Adipocyte (in vitro differentiated cells): ENCODE measurements around the gene UBN2.
A peak's percentile ranks its signal among the peaks of the same experiment; 100 is the strongest.
"Not testable (repeated sequence)": the region's sequence is repeated elsewhere in the genome, so short reads cannot be mapped to it uniquely, and the experiment has no call there.

Source experiments
- DNase-seq: peaks from one replicate; pipeline ENCODE4 v3.0.0-alpha.2; 2015; ENCODE audit warnings: low read depth
- H3K27me3 ChIP-seq: replicated peaks from 2 replicates; pipeline ENCODE4 v1.7.0; 2013; ENCODE audit warnings: mild to moderate bottlenecking, low read length, moderate library complexity; ENCODE audit not compliant: control insufficient read depth, insufficient read depth
- H3K36me3 ChIP-seq: 2 replicates; pipeline ENCODE4 v1.7.0; 2013; ENCODE audit warnings: low read length, mild to moderate bottlenecking, moderate library complexity; ENCODE audit not compliant: control insufficient read depth, insufficient read depth, severe bottlenecking
- H3K4me1 ChIP-seq: 2 replicates; pipeline ENCODE4 v1.7.0; 2013; ENCODE audit warnings: mild to moderate bottlenecking, low read length, moderate library complexity; ENCODE audit not compliant: control insufficient read depth, insufficient read depth
- H3K4me3 ChIP-seq: 2 replicates; pipeline ENCODE4 v1.7.0; 2013; ENCODE audit warnings: mild to moderate bottlenecking, low read length, moderate library complexity
- H3K9ac ChIP-seq: 2 replicates; pipeline ENCODE4 v1.7.0; 2013; ENCODE audit warnings: mild to moderate bottlenecking, low read length, moderate library complexity
- H3K9me3 ChIP-seq: 2 replicates; pipeline ENCODE4 v1.7.0; 2013; ENCODE audit warnings: mild to moderate bottlenecking, low read length, moderate library complexity; ENCODE audit not compliant: control insufficient read depth

UBN2 gene

GRCh38 chr7:139212133-139212532, 18.9 kb upstream of the UBN2 start:
- H3K9me3 ChIP-seq, result peaks cover 4% of the 10 kb centered on the region
- no peak for DNase-seq
- H3K4me1 ChIP-seq, result no peaks in the 10 kb centered on the region
- H3K27me3 ChIP-seq, result no peaks in the 10 kb centered on the region
- no peaks in the 10 kb centered on the region for H3K36me3 ChIP-seq
- no peak overlapping the region for H3K9ac ChIP-seq
- H3K4me3 ChIP-seq, result no peak overlapping the region

- not testable (repeated sequence) for H3K9me3 ChIP-seq, H3K9ac ChIP-seq, DNase-seq, H3K36me3 ChIP-seq, H3K4me1 ChIP-seq, H3K4me3 ChIP-seq, H3K27me3 ChIP-seq
Measured at GRCh38 chr7:139213489-139213888, 17.5 kb upstream of the UBN2 start.

GRCh38 chr7:139218173-139218572, 12.9 kb upstream of the UBN2 start:
- Histone ChIP-seq H3K9me3 (no peaks in the 10 kb centered on the region), H3K4me3 (no peak overlapping the region), H3K36me3 (no peaks in the 10 kb centered on the region), H3K27me3 (no peaks in the 10 kb centered on the region), H3K4me1 (no peaks in the 10 kb centered on the region), H3K9ac (no peak overlapping the region)
- DNase-seq, result no peak

DNA sequence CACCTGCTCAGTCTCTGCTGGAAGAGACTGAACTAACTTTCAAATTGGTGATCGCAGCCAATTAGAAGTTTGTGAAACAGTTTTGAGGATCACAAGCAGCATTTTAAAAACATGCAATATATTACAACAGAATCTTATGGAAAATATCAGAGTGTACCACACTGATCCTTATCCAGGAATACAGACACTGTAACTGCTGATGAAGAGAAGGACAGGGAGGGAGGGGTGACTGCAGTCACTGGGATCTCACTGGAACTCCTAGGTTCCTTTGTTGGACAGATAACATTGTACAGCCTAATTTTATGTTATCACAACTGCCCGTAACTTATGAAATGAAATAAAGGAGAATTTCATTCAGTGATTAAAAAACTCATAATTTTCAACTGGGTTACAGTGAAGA, 6.8 kb upstream of the UBN2 start:
- DNase-seq, result no peak
- no peaks in the 10 kb centered on the region for H3K36me3 ChIP-seq
- no peaks in the 10 kb centered on the region for H3K9me3 ChIP-seq
- no peaks in the 10 kb centered on the region for H3K27me3 ChIP-seq
- H3K9ac ChIP-seq, result no peak overlapping the region
- no peak overlapping the region for H3K4me3 ChIP-seq
- H3K4me1 ChIP-seq, result no peaks in the 10 kb centered on the region

GRCh38 chr7:139224836-139225235, 6.2 kb upstream of the UBN2 start:
- H3K27me3 ChIP-seq, H3K4me1 ChIP-seq, DNase-seq, H3K9me3 ChIP-seq, H3K36me3 ChIP-seq, H3K9ac ChIP-seq, H3K4me3 ChIP-seq: not testable (repeated sequence)

- not testable (repeated sequence) for H3K36me3 ChIP-seq, H3K4me3 ChIP-seq, H3K27me3 ChIP-seq, H3K4me1 ChIP-seq, H3K9ac ChIP-seq, H3K9me3 ChIP-seq, DNase-seq
Measured at GRCh38 chr7:139225286-139226157, 5.5 kb upstream of the UBN2 start.

GRCh38 chr7:139226158-139226515, 4.9 kb upstream of the UBN2 start:
- H3K27me3 ChIP-seq, H3K4me3 ChIP-seq, H3K9ac ChIP-seq, H3K4me1 ChIP-seq, H3K9me3 ChIP-seq, H3K36me3 ChIP-seq, DNase-seq: not testable (repeated sequence)

DNA sequence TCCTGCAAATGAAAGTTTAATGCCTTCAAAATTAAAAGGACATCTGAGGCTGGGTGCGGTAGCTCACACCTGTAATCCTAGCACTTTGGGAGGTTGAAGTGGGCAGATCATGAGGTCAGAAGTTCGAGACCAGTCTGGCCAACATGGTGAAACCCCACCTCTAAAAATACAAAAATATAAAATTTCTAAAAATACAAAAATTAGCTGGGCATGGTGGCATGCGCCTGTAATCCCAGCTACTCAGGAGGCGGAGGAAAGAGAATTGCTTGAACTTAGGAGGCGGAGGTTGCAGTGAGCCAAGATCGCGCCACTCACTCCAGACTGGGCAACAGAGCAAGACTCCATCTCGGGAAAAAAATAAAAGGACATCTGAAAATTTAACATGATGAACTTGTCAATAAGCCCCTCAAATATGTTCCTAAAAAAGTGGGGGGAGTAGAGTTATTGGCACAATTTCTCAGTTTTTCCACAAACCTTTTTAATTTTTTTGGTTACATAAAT, 4.0 kb upstream of the UBN2 start:
- H3K27me3 ChIP-seq, H3K9me3 ChIP-seq, H3K4me3 ChIP-seq, DNase-seq, H3K9ac ChIP-seq, H3K4me1 ChIP-seq, H3K36me3 ChIP-seq: not testable (repeated sequence)

GRCh38 chr7:139230023-139230422, 1.0 kb upstream of the UBN2 start:
- Histone ChIP-seq H3K27me3 (no peaks in the 10 kb centered on the region), H3K4me3 (peak overlapping the region; percentile 95), H3K9me3 (no peaks in the 10 kb centered on the region), H3K36me3 (no peaks in the 10 kb centered on the region), H3K9ac (peak overlapping the region; percentile 98), H3K4me1 (peaks cover 21% of the 10 kb centered on the region)
- no peak for DNase-seq

DNA sequence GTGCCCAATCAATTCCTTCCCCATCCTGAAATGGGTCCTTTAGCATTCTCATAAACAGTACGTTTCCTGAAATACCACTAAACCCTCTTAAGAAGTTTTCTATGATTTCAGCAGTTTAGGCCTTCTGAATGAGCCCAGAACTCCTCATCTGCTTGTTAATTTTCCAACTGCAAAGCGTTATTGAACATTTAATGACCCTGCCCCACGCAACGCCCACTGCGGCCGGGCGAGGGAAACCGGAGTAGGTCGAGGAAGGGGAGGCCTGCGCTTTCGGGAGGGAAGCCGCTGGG, 608 bp upstream of the UBN2 start:
- H3K4me1 ChIP-seq, result peaks cover 21% of the 10 kb centered on the region
- no peaks in the 10 kb centered on the region for H3K9me3 ChIP-seq
- DNase-seq, result no peak
- no peaks in the 10 kb centered on the region for H3K27me3 ChIP-seq
- H3K4me3 ChIP-seq, result peak overlapping the region; percentile 95
- H3K9ac ChIP-seq, result peak overlapping the region; percentile 98
- no peaks in the 10 kb centered on the region for H3K36me3 ChIP-seq

DNA sequence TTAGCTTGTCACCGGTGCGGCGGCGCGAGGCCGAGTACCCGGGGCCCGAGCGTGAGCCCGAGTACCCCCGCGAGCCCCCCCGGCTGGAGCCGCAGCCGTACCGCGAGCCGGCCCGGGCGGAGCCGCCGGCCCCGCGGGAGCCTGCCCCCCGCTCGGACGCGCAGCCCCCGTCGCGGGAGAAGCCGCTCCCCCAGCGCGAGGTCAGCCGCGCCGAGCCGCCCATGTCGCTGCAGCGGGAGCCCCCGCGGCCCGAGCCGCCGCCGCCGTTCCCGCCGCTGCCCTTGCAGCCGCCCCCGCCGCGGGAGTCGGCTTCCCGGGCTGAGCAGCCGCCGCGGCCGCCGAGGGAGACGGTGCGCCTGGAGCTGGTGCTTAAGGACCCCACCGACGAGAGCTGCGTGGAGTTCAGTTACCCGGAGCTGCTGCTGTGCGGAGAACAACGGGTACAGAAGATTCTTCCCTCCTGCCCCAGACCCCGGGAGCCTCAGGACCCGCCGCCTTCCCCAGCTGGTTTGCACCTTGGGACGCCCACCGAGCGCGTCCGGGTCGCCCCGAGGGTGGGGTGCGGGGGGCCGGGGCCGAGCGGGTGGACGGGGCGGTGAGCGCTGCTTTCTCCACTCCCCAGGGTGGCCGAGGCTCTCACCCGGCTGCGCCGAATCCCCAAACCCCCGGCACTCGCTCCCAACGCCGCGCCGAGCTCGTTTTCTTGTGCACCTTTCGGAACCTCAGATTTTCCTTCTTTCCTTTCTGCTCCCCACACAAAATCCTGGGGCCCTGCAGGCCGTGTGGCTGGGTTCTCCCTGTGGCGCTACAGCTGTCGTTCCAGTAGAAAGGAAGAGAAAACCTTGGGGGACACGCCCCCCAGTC, 708 bp downstream of the UBN2 start:
- Histone ChIP-seq H3K4me1 (peaks cover 21% of the 10 kb centered on the region), H3K9ac (peak overlapping the region; percentile 98), H3K36me3 (no peaks in the 10 kb centered on the region), H3K27me3 (no peaks in the 10 kb centered on the region), H3K9me3 (no peaks in the 10 kb centered on the region), H3K4me3 (peak overlapping the region; percentile 95)
- peak; percentile 62 for DNase-seq
